VCaP (cell line): ENCODE measurements around the gene COA4.
A peak's percentile ranks its signal among the peaks of the same experiment; 100 is the strongest.

Experiments used
- H3K27ac ChIP-seq: fragments of 450-650 bp; 2 replicates; pipeline ENCODE4 v1.5.1; 2017
- CTCF ChIP-seq: fragments of 450-650 bp; conservative IDR thresholded peaks from 2 replicates; pipeline ENCODE4 v1.5.1; 2017; ENCODE audit warnings: mild to moderate bottlenecking, moderate library complexity

Gene COA4

GRCh38 chr11:73876424-73877310, at the start of gene COA4, which contains the start of gene PAAF1:
TSS of gene COA4 (minus strand) at chr11:73876846. CDS start at chr11:73873378, 3,468 bp downstream.
TSS of gene PAAF1 (plus strand) at chr11:73876999. CDS start at chr11:73877022, 23 bp downstream.
- H3K27ac ChIP-seq: peak within 1 kb of the TSS; percentile 95
- TF ChIP-seq CTCF: no peak

GRCh38 chr11:73921180-73921579, 44.5 kb upstream of the COA4 start:
- no peak overlapping the region for H3K27ac ChIP-seq
- no peak for TF ChIP-seq CTCF

- H3K27ac ChIP-seq: no peak overlapping the region
- TF ChIP-seq CTCF: no peak
Measured at GRCh38 chr11:73916435-73916834, 39.8 kb upstream of the COA4 start.

- no peak overlapping the region for H3K27ac ChIP-seq
- no peak for TF ChIP-seq CTCF
Measured at GRCh38 chr11:73914284-73914683, 37.6 kb upstream of the COA4 start.

GRCh38 chr11:73913472-73913871, 36.8 kb upstream of the COA4 start:
- H3K27ac ChIP-seq: no peak overlapping the region
- no peak for TF ChIP-seq CTCF

GRCh38 chr11:73912026-73912425, 35.4 kb upstream of the COA4 start:
- no peak overlapping the region for H3K27ac ChIP-seq
- no peak for TF ChIP-seq CTCF

GRCh38 chr11:73907191-73907590, 30.5 kb upstream of the COA4 start:
- no peak overlapping the region for H3K27ac ChIP-seq
- TF ChIP-seq CTCF: no peak
